Left kidney (tissue), 8 donors: Measurements from ENCODE around the gene ZNF773. TPM values are rescaled to one million over a fixed set of nuclear protein-coding genes. Genes with fewer than 3 reads are reported as not detected.
"Not testable (repeated sequence)": the region's sequence is repeated elsewhere in the genome, so short reads cannot be mapped to it uniquely, and the experiment has no call there.

Source experiments
- DNase-seq: peaks from one replicate; pipeline ENCODE4 v3.0.0-alpha.2; 2013
- long read RNA-seq, 8 donors: transcript quantifications; one replicate each; lab custom pipeline, GENCODE V29; 2026
- polyA plus RNA-seq: library from polyadenylated mRNA; unstranded; fragments of 120-200 nt; gene quantifications from one replicate; pipeline ENCODE4 v1.2.1, GENCODE V29; 2013; ENCODE audit not compliant: insufficient read length

The ZNF773 gene
- 16.6 TPM for polyA plus RNA-seq
- long read RNA-seq, donor 1, partial matches to known transcripts = 0 of 8 reads
- long read RNA-seq, donor 1, other reads (novel, unspliced or antisense) = 0 of 8 reads
- long read RNA-seq, donor 2, partial matches to known transcripts = 0 of 4 reads
- long read RNA-seq, donor 2, other reads (novel, unspliced or antisense) = 0 of 4 reads
- long read RNA-seq, donor 3, partial matches to known transcripts = 0 of 2 reads
- long read RNA-seq, donor 3, other reads (novel, unspliced or antisense) = 0 of 2 reads
- long read RNA-seq, donor 4 = 0 reads
- long read RNA-seq, donor 5, partial matches to known transcripts = 0 of 2 reads
- long read RNA-seq, donor 5, other reads (novel, unspliced or antisense) = 0 of 2 reads
- long read RNA-seq, donor 6, partial matches to known transcripts = 0 of 1 reads
- long read RNA-seq, donor 6, other reads (novel, unspliced or antisense) = 0 of 1 reads
- long read RNA-seq, donor 7, partial matches to known transcripts = 0 of 2 reads
- long read RNA-seq, donor 7, other reads (novel, unspliced or antisense) = 0 of 2 reads
- long read RNA-seq, donor 8, partial matches to known transcripts = 0 of 2 reads
- long read RNA-seq, donor 8, other reads (novel, unspliced or antisense) = 0 of 2 reads

DNA sequence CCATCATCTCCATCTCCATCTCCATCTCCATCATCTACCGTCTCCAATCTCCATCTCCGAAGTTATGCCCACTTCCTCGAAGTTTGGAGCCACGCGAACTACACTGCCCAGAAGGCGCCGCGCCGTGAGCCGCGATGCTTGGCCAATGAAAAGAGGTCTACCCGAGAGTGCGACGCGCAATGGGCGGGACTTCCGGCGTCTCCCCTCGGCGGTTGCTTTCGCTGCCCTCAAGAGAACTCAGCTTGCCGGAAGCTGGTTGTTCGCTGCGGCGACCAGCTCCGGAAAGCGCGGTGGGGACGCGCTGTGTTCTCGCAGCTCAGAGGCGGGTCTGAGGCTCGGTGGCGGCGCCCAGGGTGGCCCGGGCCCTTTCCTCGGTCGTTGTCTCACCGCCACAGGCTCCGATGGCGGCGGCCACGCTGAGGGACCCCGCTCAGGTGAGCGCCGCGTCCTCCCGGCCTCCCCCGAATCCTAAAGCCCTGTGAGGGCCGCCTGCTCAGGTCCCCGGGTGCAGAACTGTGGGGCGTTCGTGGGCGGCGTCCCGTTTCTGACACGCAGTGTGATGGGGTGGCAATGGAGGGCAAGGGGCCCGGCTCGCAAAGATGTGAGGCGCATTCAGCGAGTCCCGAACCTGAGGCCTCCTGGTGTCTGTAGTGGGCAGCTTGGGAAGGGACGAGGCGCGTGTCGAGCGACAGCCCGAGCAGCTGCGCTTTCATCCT lies at the start of gene ZNF773:
Gene ZNF773 (plus strand): TSS at position 259 of the 716 bp plus-strand sequence. CDS start 143 bp downstream, at position 402.
- DNase-seq = peak; percentile 93

DNA sequence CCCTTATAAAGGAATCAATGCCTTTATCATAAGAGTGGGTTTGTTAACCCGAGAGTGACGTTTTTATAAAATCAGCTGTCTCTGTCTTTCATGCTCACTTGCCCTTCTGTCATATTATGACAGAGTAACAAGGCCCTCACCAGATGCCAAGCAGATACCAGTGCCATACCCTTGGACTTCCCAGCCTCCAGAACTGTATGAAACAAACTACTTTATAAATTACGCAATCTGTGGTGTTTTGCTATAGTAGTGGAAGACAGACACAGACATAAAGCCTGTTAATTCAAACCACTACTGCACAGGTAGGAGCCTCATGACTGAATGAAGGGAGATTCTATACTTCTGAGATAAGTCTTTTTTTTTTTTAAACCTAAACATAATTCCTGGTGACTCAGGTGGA lies 47.4 kb upstream of the ZNF773 start:
- no peak for DNase-seq

DNA sequence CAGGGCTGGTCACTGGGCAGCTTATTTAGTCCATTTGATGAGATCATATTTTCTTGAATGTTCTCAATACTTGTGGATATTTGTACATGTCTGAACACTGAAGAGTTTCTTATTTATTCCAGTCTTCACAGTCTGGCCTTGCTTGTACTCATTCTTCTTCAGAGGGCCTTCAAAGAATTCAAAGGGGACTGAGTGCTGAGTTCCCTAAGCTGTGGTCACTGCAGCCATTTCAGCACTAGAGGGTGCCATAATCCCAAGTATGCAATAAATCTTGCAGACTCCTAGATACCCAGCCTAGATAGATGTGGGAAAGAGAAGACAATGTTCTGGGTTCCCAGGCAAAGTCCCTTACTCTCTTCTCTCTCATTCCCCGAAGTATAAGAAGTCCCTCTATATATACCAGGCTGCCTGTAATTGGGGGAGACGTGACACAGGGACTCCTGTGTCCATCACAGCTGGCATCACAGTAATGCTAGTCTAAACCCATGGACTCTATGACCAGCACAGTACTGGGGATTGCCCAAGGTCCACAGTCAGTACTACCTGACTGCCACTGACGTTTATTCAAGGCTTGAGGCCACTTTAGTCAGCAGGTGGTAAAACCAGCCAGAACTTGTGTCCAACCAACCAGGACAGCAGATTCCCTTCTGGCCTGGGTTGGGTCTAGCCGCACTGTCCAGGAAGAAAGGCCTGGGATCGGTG lies 33.9 kb upstream of the ZNF773 start:
- no peak for DNase-seq

DNA sequence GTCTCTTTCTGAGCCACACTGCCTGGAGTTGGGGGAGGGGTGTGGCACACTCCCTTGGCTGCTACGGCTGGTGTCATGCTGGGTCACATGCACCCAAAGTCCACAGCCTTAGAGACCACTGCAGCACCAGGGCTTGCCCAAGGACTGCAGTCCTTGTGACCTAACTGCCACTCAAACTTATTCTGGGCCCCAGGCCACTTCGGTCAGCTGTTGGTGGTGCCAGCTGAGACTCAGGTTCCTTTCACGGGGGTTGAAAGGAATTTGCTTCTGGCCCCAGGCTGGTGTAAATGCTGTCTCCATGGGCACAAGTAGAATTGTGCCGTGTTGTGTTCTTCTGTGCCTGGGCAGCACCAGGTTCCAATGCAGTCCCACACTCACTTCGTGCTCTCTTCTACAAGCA lies 33.2 kb upstream of the ZNF773 start:
- DNase-seq = no peak

DNA sequence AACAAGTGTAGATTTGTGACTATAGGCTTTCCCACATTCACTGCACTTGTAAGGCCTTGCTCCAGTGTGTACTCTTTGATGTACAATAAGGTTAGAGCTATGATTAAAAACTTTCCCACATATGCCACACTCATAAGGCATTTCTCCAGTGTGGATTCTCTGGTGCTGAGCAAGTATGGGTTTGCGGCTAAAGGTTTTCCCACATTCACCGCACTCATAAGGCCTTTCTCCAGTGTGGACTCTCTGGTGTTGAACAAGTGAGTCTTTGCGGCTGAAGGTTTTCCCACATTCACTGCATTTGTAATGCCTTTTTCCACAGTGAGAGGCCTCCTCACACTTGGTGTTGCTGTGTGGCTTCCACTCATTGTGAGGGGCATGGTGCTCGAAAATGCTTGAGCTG lies 26.1 kb upstream of the ZNF773 start:
- no peak for DNase-seq

DNA sequence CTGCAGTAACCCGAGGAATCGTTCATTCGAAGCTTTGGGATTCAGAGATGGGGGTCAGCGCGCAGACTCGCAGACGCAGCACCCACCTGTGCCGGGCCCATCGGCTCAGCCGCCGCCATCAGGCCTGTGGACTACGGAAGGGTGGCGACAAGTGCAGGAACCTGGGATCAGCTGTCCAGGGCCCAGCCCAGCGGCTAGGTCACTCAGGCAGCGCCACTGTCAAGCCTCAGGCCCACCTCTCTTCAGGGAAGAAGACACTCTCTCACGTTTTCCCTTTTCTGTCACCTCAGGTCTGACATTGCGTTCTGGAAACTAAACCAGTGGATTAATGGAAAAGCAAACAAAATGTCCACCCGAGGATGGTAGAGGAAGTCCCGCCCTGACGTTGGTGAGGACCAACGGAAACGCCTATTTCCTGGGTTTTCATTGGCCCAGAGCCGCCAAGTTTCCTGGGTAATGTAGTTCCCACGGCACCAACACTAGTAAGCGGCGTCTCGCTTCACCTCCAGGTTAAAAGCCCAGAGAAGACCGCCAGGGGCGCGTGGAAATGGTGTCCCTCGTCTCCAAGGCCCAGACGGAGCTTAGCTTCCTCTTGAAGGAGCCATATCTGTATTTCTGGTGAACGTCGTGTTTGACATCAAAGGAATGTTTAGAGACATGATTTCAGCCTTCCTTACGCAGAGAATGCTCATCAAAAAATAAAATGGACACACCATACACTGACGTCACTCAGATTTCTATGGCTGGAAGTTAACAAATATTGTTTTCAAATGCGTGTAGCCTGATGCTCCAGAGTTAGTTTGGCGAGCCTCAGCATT lies 22.3 kb upstream of the ZNF773 start, which contains the start of gene ZNF772:
Gene ZNF772 (minus strand): TSS at position 376 of the 818 bp plus-strand sequence. CDS start 257 bp downstream, at position 119.
- peak; percentile 95 for DNase-seq

DNA sequence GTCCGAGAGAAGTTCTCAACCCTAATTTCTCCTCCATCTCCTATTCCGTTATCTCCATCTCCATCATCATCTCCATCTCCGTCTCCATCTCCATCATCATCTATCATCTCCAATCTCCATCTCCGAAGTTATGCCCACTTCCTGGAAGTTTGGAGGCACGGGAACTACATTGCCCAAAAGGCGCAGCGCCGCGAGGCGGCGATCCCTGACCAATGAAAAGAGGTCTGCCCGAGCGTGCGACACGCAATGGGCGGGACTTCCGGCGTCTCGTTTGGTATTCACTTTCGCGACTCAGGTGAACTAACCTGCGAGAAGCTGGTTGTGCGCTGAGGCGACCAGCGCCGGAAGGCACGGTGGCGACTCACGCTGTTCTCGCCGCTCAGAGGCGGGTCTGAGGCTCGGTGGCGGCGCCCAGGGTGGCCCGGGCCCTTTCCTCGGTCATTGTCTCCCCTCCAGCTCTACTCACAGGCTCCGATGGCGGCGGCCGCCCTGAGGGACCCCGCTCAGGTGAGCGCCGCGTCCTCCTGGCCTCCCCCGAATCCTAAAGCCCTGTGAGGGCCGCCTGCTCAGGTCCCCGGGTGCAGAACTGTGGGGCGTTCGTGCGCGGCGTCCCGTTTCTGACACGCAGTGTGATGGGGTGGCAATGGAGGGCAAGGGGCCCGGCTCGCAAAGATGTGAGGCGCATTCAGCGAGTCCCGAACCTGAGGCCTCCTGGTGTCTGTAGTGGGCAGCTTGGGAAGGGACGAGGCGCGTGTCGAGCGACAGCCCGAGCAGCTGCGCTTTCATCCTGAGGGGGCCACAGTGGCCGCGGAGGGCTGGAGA lies 12.1 kb upstream of the ZNF773 start, which contains the start of gene ZNF419:
Gene ZNF419 (plus strand): TSS at position 274 of the 822 bp plus-strand sequence. CDS start 201 bp downstream, at position 475.
- DNase-seq = peak; percentile 91

DNA sequence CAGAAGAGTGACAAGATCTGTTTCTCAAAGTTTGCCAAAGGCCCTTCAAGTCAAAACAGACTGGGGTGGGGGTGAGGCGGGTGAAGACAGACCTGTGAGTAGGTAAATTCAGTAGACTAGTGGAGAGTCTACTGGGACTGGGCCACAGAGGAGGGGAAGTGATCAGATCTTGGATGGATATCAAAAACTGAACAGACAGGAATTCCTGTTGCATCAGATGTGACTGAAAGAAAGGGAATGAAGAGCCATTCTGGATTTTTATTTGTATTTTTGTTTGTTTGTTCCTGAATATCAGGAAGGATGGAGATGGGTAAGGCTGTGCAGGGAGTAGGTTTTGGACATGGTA lies 11.5 kb upstream of the ZNF773 start:
- DNase-seq = not testable (repeated sequence)

DNA sequence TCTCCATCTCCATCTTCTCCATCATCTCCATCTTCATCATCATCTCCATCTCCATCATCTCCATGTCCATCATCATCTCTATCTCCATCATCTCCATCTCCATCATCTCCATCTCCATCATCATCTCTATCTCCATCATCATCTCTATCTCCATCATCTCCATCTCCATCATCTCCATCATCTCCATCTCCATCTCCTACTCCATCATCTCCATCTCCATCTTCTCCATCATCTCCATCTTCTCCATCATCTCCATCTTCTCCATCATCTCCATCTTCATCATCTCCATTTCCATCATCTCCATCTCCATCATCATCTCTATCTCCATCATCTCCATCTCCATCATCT lies 432 bp upstream of the ZNF773 start:
- DNase-seq = not testable (repeated sequence)

DNA sequence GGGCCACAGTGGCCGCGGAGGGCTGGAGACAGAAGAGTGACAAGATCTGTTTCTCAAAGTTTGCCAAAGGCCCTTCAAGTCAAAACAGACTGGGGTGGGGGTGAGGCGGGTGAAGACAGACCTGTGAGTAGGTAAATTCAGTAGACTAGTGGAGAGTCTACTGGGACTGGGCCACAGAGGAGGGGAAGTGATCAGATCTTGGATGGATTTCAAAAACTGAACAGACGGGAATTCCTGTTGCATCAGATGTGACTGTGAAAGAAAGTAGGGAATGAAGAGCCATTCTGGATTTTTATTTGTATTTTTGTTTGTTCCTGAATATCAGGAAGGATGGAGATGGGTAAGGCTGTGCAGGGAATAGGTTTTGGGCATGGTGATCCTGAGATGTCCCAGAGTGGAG lies 662 bp downstream of the ZNF773 start:
- DNase-seq = not testable (repeated sequence)

DNA sequence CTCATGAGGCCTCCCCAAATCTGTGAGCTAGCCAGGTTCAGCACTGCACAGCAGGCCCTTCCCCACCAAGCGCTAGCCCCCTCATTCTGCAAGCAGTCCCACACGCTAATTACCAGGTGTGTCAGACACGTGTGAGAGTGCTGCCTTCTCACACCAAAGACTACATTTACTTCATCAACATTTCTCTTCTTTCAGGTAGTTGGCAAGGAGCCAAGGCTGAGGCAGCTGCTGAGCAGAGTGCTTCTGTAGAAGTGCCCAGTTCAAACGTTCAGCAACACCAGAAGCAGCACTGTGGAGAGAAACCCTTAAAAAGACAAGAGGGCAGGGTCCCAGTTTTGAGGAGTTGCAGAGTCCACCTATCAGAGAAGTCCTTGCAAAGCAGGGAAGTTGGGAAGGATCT lies 6.4 kb downstream of the ZNF773 start:
- DNase-seq = no peak

DNA sequence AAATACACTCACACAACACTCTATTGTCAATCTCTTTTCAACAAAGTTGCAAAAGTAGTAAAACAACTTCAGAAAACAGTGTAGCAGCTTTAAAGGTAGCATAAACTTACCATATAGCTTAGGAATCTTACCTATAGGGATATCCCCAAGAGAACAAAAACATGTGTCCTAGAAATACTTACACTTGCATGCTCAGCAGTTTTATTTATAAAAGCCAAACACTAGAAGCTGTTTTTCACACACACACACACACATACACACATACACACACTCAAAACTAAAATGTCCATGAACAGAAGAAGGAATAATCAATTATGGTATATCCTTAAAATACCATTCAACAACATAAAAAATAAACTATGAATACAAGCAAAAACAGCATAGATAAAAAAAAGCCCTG lies 11.7 kb downstream of the ZNF773 start:
- DNase-seq = no peak

DNA sequence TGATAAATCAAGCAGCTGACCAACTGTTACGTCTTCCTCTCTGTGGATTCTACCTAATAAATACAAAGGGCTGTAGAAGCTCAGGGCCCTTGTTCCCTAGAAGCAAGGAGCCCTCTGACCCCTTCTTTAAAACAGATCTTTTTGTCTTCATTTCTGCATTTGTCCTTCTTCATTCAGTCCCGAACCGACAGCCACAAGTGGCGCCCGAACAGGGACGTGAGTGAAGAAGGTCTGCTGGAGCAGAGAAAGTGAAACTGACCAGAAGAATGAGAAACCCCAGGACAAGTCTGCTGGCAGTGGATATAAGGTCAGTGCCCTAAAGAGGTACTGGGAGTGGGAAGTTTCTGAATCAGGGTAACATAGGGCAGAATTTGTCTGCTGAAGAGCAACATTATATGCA lies 13.1 kb downstream of the ZNF773 start:
- DNase-seq = no peak

DNA sequence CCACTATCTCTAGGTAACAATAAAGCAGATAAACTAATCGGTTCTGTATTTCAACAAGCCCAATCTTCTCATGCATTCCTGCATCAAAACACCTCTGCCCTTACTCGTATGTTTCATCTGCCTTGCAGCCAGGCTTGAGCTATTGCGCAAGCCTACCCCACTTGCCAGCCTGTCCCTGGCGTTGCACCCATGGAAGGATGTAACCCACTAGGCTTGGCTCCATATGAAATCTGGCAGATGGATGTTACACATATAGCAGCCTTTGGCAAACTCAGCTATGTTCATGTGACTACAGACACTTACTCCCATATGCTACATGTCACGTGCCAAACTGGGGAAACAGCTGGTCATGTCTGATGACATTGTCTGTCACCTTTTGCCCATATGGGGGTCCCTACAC lies 15.5 kb downstream of the ZNF773 start:
- no peak for DNase-seq

DNA sequence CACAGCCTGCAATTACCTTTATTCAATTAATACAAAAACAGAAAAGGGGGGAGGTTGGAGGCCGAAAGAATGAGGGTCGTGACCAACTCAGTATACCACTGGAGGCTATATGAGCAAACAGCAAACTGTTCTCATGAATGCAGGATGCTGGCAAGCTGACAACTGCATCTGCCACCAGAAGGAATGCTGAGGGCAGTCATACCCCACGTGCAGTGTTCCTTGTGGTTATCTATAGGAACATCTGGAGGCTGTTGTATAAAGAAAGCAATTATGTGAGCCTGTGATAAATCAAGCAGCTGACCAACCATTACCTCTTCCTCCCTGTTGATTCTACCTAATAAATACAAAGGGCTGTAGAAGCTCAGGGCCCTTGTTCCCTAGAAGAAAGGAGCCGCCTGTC lies 18.3 kb downstream of the ZNF773 start:
- not testable (repeated sequence) for DNase-seq

DNA sequence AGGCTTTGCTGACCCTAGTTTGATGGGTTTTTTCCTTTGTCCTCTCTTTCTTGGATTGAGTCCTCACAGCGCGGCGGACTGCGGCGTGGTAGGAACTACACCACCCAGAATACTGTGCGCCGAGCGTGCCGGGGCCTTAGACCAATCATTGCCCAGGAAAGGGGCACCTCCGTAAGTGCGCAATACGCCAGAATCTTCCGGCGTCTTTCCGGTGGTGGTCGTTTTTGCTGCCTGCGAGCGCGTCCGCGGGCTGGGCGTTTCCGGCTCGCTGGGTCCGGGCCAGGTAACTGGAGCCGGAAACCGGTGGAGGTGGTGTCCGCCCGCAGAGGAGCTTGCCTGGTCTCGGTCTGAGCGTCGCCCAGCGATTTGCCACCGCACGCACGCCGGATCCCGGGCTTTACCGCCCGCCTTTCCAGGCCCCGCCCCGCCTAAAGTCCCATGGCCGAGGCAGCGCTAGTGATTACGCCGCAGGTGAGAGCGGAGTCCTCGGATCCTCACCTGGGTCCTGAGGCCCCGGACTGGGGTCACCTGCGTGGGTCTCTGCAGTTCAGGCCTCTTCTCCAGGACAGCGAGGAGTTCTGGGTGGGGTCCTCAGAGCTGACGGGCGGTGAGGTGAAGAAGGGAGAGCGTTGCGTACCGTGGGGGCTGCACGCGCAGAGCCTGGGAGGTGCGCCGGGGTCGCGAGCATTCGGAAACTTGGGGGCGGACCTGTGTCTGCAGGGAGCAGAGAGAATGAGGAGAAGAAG lies 27.6 kb downstream of the ZNF773 start, which contains the start of gene ZNF549:
Gene ZNF549 (plus strand): TSS at position 221 of the 746 bp plus-strand sequence. CDS start 218 bp downstream, at position 439.
- peak; percentile 88 for DNase-seq

DNA sequence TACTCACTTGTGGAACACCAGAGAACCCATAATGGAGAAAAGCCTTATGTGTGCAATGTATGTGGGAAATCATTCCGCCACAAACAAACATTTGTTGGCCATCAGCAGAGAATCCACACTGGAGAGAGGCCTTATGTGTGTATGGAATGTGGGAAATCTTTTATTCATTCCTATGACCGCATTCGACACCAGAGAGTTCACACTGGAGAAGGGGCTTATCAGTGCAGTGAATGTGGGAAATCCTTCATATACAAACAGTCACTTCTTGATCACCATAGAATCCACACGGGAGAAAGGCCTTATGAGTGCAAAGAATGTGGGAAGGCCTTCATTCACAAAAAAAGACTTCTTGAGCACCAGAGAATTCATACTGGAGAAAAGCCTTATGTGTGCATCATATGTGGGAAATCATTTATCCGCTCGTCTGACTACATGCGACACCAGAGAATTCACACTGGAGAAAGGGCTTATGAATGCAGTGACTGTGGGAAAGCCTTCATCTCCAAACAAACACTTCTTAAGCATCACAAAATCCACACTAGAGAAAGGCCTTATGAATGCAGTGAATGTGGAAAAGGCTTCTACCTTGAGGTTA lies 38.3 kb downstream of the ZNF773 start:
- DNase-seq = no peak

DNA sequence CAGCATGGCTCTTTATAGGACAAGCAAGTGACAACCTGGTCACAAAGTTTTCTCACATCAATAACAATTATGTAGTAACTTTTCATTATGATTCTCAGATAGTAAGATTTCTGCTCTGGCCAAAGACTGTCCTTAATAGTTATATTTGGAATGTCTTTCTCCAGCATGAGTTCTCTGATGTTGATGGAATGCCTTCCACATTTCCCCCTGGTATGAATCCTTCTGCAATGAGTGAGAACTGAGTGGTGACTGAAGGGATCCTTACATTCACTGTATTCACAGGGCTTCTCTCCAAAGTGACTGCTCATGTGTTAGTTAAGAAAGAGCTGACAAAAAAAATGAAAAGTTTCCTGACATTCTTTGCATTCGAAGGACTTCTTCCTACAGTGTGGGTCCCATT lies 46.8 kb downstream of the ZNF773 start:
- DNase-seq = no peak

DNA sequence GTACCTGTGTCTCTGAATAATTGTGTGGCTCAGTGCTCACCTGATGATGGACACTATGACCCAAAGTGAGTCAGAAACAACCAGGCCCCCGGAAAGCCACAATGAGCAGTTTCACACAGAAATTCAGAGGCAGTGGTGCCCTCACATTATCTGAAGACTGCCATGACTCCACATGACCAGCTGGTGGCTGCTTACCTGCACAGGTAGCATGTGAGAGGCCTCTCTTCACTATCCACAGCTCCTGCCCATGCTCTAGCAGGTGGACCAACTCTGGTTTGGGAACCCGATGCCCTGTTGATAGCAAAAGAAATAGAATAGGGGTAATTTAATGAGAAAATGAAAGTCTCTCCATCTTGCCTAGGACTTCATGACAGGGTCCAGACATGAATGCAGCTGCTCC lies 52.7 kb downstream of the ZNF773 start:
- no peak for DNase-seq
